Right renal pelvis (tissue), 4 donors: ENCODE results near the gene MOCS3. TPM values are rescaled to one million over a fixed set of nuclear protein-coding genes. Genes with fewer than 3 reads are reported as not detected.

Experiments
- DNase-seq, 4 donors: peaks; one replicate each; pipeline ENCODE4 v3.0.0-alpha.2; 2013; ENCODE audit warnings: low read depth in 4 of 4, low spot score in 3 of 4, missing footprints in 1 of 4
- polyA plus RNA-seq, 4 donors: library from polyadenylated mRNA; unstranded; fragments of 120-200 nt; gene quantifications; one replicate each; pipeline ENCODE4 v1.2.1, GENCODE V29; 2013; ENCODE audit not compliant: insufficient read length in 4 of 4

The MOCS3 gene, protein sequence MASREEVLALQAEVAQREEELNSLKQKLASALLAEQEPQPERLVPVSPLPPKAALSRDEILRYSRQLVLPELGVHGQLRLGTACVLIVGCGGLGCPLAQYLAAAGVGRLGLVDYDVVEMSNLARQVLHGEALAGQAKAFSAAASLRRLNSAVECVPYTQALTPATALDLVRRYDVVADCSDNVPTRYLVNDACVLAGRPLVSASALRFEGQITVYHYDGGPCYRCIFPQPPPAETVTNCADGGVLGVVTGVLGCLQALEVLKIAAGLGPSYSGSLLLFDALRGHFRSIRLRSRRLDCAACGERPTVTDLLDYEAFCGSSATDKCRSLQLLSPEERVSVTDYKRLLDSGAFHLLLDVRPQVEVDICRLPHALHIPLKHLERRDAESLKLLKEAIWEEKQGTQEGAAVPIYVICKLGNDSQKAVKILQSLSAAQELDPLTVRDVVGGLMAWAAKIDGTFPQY
- 1 to 10 TPM; 5.2 to 5.8 (median 5.5) TPM for polyA plus RNA-seq

DNA sequence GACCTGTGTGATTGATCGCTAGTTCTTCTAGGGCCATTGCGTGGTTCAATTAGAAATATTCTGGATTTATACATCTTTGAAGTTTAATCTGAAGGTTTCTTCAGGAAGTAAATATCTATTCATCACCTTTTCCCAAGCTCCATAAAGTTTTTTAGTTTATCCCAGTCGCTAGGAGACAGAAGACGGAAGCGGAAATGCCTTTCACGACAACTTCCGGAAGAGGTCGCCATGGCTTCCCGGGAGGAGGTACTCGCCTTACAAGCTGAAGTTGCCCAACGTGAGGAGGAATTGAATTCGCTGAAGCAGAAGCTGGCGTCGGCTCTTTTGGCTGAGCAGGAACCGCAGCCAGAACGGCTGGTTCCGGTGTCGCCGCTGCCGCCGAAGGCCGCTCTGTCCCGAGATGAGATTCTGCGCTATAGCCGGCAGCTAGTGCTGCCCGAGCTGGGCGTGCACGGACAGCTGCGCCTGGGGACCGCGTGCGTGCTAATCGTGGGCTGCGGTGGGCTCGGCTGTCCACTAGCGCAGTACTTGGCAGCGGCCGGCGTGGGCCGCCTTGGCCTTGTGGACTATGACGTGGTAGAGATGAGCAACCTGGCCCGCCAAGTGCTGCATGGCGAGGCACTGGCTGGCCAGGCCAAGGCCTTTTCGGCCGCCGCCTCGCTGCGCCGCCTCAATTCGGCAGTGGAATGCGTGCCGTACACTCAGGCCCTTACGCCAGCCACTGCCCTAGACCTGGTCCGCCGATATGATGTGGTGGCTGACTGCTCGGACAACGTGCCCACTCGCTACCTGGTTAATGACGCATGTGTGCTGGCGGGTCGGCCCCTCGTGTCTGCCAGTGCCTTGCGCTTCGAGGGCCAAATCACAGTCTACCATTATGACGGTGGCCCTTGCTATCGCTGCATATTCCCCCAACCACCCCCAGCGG lies at the start of gene MOCS3:
MOCS3 (plus strand) TSS at position 204 of the 928 bp plus-strand sequence; CDS start at position 229, 25 bp downstream.
- peak; percentile 85 to 95 (median 88) for DNase-seq

DNA sequence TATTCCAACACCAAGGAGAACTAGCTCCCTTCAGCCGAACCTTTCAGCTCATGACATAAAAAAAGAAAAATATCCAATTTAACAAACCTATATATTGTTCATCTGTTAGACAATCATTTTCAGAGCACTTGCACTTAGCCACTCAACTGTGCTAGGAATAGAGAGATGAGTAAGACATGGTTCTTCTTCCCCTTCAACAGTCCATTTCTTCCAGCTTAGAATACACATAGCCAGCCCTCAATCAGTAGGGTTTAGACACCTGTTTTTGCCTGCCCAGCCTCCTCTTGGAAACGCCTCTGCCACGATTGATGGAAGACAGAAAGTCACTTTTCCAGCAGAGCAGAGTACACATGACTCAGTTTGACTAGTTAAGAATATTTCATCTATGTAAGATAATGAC lies 49.2 kb upstream of the MOCS3 start:
- no peak for DNase-seq

DNA sequence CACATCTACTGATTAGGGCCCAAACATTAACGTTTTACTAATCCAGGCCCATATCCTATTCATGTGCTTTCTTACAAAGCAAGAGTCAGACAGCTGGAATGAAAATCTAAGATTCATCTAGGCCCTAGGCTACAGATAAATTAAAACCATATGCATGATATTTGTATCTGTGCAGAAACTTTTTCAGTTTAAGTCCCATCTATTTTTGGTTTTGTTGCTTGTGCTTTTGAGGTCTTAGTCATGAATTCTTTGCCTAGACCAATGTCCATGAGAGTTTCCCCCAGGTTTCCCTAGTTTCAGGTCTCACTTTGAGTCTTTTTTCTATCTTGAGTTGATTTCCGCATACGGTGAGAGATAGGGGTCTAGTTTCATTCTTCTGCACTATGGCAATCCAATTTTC lies 47.6 kb upstream of the MOCS3 start:
- no peak for DNase-seq

DNA sequence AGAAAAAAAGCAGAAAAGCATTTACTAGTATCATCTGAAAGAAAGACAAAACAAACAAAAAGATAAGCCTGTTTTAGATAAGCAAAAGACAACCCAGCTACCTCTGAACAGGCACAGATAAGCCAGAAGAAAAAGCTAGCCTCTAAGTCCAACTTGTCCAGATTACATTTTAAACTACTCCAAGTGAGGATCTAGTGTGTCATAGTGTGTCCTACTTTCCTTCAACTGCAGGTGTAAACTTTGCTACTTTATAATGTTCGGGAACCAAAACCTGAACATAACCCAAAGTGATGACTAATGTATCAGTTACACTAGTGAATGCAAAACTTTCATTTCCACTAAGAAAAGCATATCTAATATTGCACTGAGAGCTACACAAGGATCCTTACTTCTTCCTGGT lies 46.9 kb upstream of the MOCS3 start:
- no peak for DNase-seq

DNA sequence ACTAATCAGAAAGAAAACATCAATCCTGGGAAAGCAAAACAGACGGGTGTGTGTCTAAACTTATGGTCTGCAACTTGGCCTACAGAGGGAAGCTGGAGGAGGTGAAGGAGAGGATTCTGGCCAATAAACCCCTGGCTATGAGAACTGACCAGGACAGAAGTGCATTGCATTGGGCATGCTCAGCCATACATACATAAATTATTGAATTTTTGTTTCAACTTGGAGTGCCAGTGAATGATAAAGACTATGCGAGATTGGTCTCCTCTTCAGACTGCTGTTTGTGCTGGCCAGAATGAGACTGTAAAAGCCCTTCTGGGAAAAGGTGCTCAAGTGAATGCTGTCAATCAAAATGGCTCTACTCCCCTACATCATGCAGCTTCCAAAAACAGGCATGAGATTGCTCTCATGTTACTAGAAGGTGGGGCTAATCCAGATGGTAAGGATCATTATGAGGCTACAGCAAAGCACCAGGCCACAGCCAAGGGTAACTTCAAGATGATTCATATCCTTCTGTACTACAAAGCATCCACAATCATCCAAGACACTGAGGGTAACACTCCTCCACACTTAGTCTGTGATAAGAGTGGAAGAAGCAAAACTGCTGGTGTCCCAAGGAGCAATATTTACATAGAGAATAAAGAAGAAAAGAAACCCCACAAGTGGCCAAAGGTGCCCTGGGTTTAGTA lies 44.8 kb upstream of the MOCS3 start:
- DNase-seq: no peak

DNA sequence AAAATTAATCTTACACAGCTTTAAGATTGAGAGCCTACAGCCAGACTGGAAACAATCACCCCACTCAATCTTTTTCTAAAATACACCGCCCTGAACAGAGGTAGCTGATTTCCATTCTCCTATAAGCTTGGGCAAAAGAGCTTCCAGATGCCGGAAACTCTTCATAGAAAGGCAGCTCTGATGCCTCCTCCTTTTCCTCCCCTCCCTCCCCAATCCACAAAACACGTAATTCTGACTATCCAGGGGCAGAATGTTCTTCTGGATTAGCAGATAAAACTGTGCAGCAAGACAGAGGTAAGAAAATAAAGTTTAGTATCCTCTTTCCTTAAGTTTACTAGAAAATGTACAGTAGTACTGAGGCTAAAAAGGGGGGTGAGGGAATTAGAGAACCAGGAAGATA lies 43.2 kb upstream of the MOCS3 start:
- DNase-seq: no peak

DNA sequence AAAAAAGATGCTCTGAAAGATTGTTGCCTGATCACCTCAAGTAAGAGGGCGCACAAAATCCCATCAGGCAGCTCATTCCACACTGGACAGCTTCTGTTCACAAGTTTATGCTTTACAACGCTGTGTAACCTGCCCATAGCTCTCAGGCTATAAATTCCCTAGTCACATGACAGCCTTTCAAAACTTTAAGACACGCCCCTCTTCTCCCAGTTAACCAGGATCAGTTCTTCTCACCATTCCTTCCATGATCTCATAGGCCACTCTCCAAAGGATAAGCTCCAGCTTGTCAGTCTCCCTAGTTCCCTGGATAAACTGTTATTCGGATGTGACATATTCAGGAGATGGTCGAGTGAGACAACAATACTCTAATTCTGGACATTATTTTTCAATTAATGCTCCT lies 42.4 kb upstream of the MOCS3 start:
- no peak for DNase-seq

DNA sequence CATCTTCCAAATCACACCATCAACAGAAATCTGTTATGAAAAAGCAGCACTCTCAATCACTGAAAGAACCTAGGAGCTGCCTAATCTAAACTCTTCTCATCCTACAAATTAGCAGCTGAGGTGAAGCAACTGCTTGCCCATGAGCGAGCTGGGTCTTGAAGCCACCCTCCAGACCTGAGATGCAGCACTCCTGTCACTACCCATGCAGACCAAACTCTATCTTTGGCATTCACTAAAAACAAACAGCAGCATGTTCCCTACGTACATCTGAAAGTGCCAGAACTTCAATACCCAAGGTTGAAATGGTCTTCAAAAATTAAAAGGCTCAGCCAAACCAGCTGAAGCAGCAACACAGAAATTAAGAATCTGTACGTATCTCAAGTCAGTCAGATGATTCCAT lies 41.7 kb upstream of the MOCS3 start:
- DNase-seq: no peak

DNA sequence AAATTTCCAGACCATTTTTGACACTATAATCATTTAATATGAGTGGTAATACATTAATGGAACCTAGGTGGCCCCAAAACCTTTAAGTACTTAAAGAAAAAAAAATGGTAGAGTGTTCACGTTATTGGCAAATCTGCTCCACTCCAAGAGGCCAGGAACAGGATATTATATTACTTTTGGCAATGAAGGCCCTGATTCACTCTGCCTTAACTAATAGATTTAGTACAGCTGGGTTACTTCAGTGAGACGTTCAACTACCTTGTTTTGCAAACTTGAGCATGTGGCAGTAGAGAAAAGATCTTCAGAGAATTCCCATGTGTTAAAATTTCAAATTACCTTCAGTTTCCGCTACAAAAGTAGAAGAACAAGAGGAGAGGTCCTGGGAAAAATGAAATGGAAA lies 40.2 kb upstream of the MOCS3 start:
- DNase-seq: no peak

DNA sequence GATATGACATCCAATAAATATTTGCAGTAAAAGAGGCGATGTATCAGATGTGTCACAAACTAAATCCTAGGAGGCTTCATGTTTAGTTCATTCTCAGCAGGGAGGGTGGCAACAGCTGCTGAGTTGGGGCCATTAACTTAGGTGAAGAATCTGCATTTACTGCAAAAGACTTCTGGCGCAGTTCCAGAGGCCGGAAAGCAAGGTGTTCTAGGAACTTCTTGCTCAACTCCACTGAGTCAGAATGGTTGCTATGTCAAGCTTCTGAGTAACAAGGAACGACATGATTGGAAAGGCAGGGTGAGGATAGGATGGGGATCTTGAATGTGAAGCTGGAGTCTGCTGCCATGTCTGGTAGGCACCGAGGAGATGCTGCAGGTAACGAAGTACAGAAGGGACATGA lies 39.1 kb upstream of the MOCS3 start:
- DNase-seq: no peak

DNA sequence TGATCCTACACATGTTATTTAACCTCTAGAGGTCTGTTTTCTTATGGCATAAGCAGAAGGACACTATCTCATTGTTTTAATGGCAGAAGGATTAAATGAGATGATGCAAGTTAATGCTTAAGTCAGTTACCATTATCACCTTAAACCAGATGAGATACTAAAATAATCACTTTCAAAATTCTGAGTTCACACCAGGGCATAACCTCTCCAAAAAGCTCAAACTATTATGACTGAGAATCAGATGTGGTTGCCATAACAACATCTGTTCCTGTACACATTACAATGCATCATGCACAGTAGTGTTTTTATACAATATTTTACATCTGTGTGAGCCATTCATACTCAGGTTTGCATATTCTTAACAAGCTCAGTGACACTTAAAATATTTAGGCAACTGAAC lies 37.6 kb upstream of the MOCS3 start:
- no peak for DNase-seq

DNA sequence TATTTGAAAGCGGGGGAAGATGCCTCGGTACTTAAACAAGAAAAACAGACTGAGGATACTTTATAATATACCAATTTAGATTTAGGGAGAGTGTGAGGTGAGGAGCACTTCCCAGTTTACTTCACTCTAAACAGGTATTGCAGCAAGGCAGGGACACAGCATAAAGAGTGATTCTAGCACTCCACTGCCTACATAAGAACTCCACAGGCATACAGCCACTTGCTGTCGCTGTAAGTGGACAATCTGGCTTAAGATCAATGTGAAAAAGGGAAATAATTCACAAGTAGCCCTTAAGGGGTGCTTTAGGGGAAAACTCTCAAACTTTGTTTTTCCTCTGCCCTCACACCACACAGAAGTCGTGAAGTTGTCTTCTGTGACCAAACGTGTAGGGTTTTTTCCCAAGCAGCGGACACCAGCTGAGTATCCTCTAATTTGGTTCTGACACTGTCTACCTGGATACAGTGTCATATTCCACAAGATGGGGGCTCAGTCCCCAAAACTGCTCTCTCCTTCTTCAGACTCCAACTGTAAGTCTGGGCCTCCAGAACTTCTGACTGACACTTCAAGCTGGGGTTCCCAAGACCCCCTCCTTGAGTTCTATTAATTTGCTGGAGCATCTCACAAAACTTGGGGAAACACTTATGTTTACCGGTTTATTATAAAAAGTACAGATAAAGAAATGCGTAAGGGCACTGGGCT lies 36.7 kb upstream of the MOCS3 start:
- DNase-seq: no peak

DNA sequence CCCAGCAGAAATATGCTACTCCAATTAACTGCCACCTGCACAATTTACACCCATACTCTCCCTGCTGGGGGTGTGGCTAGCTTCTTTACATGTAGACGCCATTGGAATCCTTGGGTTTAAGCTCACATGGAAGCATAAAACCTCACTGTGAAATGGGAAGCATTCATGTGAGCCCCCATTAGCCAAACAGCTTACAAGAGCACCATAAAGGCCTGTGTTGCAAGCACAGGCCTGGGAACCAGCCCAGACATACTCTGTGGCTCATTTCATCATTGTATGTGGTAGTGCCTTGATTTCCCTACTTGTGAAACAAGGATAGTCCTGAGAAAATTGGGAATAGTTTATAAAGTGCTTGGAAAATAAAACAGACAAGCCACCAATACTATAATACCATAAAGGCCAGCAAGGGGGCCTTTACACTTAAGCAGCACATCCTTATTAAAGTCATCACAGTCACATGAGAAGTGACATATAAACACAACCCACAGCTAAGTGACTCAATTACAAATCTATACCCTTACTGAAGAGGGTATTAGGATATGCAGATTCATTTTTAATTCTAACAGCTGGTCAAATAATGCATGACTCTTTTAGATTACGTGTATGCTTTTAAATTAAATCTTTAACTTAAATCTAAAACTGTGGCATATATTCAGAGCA lies 34.2 kb upstream of the MOCS3 start:
- no peak for DNase-seq

DNA sequence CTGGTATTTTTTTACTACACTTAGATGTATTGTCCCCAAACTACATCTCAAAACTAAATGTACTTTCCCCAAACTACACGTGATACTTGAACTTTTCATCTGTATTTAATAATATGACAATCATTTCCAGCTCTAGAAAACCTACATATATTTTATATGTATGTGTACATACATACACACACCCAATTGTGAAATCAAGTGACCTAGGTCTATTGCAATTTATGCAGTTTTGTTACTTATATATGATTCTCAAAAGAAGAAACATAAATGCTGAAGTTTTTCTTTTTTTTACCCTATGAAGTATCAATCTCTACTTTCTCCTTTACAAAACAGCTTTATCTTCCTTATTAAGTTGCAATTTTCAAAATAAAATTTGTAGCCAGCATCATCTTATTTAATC lies 32.1 kb upstream of the MOCS3 start:
- no peak for DNase-seq

DNA sequence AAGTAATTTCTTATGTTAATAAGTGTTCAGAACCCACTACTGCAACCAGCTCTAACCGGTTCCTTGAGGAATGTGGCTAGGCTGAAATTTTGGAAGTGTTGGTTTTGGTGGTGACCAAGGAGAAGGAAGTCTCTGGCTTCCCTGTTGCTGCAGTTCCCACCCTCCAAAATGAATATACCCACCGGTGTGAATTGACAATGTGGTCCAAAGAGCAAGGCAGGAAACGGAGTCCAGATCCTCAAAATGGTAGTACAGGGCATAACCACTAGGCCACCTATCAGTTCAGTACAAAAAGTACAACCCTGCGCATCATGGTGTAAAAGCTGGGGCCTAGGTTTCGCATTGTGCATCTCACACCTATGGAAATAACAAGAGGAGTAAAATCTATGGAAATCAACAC lies 30.1 kb upstream of the MOCS3 start:
- DNase-seq: no peak

DNA sequence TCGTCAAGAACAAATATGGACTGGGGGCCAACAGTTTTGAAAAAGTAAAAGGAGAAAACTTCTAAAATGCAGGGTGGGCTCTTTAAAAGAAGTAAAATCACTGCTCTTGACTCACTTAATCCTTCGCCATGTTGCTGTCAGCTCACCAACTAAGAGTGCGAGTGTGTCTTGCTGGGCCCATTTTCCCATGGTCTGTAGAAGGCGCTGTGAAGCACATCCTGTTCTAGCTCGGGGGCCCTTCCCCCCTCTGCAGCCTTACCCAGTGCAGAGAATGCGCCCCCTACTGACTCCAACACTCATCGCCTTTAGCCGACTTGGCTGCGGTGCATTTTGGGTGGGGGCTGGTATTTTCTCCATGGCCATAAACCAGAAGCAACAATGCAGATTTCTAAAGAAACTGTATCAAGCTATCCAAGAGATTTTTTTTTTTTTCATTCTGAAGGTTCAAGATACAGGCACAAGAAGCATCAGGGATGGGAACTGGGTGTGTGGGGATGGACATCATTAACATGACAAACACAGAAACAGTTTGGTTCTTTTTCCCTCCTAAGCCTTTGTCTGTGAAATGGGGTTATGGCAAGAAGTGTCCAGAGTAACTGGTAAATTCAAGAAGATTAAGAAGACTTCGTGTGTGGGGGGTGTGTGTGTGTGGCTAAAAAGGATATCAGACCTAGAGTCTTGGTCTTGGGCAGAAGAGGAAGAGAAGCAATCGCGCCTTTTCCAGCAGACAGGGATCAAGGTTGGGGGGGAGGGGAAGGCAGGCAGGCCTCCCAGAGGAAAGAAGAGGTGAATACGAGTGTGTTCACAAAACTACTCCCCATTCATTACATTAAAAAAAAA lies 29.1 kb upstream of the MOCS3 start:
- DNase-seq: peak; percentile 84 to 93 (median 91)

DNA sequence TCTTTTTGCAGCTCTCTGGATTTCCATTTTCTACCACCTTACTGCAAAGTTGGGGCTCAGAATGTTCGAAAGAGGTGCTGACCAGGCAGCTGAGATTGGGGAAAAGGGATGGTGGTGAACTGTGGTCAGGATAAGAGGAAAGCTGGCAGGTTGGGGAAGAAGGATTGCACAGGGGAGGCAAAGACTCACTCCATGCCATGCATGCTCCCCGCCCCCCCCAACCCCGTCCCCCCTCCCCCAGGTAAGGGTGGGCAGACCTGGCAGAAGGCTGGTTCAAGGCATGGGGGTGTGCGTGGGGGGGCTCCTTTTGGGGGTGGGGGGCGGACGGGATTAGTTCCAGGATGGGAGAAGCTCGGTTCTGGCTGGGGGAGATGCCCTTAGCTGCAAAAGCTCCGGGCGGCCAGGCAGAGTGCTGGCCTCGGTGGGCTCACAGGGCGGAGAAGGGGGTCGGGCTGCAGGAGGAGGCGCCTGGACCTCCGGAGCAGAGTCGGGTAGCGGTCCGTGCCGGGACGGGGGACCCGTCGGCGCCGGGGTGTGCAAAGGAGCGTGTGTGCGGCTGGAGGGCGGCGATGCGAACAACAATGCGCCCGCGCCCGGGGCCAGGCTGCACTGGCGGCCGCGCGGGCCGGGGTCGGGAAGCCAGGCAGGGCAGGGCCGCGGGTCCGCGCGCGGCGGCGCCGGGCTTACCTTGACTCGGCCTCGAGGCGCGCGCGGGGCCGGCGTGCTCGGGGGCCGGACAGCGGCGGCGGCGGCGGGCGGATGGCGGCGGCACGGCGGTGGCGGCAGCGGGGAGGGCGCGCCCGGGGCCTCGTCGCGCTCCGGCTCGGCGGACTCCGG lies 28.3 kb upstream of the MOCS3 start:
- peak in 1 of 4 donors; percentile 10 for DNase-seq

DNA sequence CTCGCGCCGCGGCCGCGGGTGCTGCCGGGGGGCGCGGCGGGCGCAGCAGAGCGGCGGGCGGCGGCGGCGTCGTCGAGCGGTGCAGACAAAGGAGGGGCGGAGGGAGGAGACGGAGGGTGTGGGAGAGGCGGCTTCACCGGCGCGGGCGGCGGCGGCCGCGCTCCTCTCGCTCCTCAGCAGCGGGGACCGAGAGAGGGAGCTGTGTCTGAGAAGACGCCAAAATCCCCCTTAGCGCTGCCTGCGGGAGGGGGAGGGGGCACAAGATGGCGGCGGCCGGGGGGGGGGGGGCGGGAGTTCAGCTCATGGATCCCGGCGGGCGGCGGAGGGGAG lies 27.7 kb upstream of the MOCS3 start:
- DNase-seq: no peak
